HG03460 (cell line): ENCODE measurements around the gene P2RX2.
"Not testable (repeated sequence)": the region's sequence is repeated elsewhere in the genome, so short reads cannot be mapped to it uniquely, and the experiment has no call there.

Experiments
- ATAC-seq: cut with Tn5 transposase; IDR thresholded peaks from one replicate; pipeline ENCODE4 v1.9.1; 2021; ENCODE audit not compliant: unreplicated experiment

P2RX2 gene

DNA sequence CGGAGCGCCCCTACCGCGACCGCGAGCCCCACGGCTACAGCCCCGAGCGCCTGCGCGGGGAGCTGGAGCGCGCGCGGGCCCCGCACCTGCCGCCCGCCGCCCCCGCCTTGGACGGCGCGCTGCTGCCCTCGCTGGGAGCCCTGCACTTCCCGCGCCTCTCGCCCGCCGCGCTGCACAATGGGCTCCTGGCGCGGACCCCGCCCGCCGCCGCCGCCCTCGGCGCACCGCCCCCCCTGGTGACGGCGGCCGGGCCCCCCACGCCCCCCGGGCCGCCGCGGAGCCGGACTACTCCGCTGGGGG is 35.2 kb upstream of the P2RX2 start:
- no peak for ATAC-seq

DNA sequence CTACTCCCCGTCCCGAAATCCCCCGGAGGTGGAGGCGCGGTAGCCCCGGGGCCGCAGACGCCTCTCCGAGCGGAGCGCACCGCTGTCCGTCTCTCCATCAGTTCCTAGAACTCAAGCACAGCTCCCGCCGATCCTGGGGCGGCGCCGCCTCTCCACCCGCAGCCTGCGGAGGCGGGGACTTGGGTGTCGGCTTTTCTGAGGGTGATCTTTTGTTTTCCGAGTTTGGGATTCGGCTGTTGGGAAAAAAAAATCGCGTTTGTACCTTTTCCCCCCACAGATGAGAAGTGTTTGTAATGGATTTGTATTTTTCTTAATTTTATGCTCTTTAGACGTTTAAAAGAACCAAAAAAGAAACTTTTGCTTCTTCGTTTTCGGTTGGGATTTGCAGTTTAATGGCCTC is 34.8 kb upstream of the P2RX2 start:
- ATAC-seq = no peak

DNA sequence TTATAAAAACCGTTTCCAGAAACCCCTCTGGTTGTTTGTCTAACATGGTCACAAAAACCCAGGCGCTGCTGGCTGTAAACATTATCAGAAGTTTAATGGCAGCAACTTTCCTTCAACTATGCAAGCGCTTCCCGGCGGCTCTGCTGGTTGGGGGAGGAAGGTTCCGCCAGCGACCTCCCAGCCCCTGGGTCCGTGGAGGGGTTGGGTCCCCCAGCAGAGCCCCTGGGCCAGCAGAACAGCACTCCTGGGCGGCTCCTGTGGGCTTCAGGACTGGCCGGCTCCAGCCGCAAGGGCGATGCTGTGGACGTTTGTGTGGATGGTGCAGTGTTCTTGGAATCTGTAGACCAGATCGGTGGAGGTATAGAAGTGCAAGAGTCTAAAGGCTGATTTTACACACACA is 34.1 kb upstream of the P2RX2 start:
- no peak for ATAC-seq

DNA sequence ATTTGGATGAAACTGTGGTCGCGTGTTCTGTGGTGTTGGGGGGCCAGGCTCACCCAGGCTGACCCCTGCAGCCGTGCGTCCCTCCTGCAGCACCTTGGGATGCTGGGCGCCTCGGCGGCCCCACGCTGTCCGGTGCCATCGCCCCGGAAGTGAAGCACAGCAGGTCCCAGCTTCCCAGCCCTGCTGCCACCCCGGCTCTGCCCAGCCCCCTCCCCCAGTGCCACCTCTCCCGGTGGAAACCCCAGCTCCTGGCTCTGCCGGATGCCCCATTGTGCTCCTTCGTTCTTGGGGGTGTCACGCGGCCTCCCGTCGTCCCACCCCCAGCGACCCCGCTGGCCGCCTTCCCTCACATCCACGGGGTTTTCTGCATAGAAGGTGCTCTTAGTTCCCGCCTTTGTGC is 33.4 kb upstream of the P2RX2 start:
- ATAC-seq = no peak

DNA sequence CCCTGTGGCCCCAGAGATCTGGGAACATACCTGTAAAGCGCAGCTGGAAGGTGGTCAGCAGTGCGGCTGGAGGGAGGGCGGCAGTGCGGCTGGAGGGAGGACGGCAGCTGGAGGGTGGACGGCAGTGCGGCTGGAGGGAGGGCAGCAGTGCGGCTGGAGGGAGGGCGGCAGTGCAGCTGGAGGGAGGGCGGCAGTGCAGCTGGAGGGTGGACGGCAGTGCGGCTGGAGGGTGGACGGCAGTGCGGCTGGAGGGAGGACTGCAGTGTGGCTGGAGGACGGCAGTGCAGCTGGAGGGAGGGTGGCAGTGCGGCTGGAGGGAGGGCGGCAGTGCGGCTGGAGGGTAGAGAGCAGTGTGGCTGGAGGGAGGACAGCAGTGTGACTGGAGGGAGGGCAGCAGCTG is 31.6 kb upstream of the P2RX2 start:
- ATAC-seq = no peak

DNA sequence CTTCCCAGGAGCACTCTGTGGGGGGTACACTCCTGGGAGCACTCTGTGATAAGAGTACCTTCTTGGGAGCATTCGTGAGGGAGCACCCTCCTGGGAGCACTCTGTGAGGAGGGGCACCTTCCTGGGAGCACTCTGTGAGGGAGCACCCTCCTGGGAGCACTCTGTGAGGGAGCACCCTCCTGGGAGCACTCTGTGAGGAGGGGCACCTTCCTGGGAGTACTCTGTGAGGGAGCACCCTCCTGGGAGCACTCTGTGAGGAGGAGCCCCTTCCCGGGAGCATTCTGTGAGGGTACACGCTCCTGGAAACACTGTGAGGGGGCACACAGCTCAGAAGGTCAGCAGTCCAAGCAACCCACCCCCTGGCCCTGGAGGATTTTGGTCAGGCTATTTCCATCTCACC is 30.8 kb upstream of the P2RX2 start:
- no peak for ATAC-seq

DNA sequence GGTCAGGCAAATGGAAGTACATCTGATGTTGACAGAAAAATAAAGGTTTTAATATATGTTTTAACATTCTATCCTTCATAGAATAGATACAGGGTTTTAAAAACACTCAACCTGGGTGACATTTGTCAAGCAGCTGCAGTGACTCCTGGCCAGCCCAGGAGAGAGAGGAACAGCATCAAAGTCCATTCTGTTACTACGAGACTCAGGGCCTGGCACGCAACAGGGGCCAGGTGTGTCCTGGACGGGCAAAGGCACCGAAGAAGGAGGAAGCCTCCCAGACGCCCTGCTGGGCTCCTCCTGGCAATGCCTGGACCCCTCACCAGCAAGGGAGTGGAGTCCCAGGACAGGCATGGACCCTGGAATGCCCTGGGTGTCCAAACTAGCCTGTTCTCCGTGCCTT is 30.3 kb upstream of the P2RX2 start:
- ATAC-seq = no peak

DNA sequence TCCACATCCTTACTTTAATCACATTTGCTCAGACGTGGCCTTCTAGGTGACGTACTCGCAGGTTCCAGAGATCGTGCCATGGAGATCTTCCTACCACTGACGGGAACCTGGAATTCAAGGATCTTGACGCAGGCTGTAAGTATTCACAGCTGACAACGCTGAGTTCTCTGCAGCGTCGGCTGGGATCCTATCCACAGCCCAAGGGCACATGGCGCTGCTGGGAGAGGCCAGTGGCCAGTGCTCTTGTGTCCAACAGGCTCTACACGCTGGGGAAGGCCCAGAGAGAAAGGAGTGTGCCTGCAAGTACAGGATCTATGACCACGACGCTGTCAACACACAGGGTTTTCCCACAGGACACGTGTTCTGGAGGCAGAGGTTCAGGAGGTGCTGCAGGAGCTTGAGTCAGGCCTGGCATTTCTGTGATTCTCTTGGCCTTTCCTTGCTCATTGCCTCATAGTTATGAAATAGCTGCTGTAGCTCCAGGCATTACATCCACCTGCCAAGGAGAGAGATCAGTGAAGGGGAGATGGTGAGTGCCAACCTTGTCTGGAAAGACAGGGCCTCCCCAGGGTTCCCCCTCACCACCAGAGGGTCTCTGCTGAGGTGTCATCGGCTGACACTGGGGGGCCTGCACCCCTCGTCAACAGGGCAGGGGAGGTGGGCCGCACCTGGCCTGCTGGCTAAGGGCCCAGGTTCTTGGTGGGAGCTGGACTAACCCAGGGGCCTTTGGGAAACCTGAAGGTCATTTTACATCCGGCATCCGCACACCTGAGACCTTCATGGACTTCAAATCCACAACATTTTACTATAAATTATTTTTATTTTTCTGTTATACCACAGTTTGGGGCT is 29.5 kb upstream of the P2RX2 start:
- no peak for ATAC-seq

DNA sequence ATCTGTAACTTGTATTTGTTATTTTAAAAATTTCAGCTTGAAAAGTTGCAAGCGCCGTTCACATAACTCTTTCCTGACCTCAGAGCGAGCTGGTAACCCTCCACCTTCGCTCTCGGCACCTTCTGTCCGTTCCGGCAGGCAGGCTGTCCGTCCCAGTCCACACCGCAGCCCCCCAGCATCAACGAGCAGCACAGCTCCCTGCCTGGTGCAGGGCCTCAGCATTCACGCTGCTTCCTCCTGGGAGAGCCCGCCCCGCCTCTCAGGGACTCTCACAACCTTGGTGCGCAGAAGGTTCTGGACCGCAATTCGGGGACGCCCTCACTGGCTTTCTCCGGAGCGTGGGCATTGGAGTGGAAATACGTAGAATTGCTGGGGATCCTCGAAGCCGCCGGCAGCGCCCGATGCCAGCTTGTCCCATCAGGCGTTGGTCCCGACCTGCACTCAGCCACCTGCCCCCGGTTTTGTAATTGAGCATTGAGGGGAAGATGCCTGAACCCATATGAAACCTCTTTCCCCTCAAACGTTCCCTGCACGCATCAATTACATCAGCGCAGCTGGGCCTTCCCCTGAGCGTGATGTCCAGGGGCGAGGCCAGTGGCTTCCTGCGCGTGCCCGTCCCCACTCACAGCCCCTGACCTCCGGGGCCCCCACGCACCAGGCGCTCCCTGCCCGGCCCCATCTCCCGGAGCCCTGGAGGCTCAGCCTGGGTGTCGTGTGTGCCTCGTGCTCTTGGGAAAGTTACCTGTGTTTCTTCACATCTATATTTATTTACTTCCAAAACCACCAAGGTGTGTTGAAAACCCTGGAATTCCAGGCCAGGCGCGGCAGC is 27.3 kb upstream of the P2RX2 start:
- no peak for ATAC-seq

DNA sequence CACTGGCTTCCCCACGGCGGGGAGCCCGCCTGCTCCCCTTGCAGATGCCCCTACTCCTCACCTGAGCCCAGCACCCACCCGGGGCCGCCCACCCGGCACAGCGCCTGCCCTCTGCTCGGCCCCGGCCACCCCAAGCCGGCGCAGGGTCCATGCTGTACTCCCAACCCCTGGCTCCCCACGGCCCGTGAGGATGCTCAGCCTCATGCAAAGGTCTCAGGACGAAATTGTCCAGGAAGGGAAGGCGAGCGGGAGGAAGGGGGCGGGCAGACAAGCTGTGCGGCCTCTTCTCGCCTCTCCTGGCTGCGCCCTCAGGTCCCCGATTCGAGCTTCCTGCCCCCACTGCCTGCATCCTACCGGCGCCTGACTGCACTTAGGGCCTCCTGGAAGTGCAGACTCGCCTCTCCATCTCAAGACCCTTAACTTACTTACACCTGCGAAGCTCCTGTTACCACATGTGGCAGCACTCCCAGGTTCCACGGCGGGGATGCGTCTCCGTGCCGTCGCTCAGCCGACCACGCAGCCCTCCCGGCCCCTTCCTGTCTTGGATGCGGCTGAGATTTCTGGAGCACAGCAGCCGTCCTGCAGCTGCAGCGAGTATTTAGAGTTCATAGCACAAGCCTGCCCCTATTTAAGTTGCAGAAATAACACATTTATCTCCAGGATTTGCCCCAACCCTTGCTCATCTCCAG is 26.1 kb upstream of the P2RX2 start:
- ATAC-seq = no peak

DNA sequence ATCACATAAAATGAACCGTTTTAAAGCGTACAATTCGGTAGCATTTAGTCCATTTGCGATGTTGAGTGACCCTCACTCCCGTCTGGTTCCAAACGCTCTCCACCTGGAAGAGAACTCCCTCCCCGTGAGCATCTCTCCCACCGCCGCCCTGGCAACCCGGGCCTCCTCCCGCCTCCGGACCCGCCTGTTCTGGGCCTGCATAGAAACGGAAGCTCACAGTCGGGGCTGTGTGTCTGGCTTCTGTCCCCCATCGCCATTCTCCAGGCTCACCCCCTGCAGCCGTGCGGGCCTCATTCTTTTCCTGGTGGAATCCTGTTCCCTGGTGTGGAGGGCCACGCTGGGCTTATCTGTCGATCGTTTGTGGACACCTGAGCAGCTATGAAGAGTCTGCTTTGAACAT is 25.5 kb upstream of the P2RX2 start:
- ATAC-seq = no peak

DNA sequence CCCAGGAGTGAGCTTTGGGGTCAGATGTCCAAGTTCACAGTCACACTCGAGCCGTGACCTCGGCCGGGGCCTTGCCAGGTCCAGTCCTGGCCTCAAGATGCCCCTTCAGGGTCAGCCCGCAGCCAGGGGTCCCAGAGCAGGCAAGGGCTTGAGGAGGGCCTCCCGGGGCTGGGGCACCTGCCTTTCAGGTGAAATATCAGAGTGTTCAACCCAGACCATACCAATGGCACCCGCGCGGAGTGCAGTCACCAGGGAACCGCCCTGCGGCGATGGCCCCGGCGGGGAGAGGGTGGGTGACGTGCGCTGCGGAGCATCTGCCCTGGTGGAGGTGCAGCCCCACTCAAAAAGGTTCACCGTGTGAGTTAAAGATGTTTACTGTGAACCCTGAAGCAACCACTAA is 25.1 kb upstream of the P2RX2 start:
- no peak for ATAC-seq

DNA sequence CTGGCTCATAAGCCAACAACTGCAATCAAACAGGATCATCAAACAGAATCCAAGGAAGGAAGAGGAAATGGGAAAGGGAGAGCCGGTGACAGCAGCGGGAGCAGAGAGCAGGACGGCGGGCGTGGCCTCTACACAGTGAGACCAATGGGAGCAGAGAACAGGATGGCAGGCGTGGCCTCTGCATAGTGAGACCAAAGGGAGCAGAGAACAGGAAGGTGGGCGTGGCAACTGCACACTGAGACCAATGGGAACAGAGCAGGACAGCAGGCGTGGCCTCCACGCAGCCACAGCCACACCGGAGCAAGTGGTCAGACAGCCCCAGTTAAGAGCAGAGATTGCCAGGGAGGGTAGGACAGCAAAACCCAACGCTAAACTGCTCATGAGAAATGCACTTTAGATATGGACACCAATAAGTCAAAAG is 24.6 kb upstream of the P2RX2 start:
- no peak for ATAC-seq

DNA sequence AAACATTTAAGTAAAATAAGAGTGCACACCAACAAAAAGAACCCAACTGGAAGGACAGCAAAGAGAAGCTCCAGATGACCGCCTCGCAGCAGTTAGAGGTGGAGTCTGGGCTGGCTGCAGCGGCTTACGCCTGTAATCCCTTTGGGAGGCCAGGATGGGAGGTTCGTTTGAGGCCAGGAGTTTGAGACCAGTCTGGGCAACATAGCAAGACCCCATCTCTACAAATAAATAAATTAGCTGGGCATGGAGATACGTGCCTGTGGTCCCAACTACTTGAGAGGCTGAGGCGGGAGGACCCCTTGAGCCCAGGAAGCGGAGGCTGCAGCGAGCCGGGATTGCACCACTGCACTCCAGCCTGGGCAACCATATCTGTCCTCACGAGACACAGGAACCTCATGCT is 23.4 kb upstream of the P2RX2 start:
- no peak for ATAC-seq

DNA sequence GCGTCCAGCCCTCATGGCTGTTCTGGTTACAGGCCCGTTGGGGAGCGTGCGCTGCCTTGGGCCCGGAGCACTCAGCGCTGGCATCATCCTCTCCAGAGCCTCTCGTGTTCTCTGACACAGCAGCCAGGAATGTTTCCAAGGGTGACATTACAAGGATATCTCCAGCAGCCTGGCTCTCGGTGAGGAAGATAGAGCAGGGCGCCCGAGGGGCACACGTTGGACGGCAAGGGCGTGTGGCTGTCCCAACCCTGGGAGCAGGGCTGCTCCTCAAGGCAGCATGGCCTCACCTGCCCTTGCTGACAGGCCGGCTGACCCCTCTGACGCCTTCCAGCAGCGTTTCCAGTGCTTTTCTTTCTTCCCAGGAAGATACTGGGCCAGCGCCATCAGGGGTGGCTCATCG is 22.6 kb upstream of the P2RX2 start:
- no peak for ATAC-seq

DNA sequence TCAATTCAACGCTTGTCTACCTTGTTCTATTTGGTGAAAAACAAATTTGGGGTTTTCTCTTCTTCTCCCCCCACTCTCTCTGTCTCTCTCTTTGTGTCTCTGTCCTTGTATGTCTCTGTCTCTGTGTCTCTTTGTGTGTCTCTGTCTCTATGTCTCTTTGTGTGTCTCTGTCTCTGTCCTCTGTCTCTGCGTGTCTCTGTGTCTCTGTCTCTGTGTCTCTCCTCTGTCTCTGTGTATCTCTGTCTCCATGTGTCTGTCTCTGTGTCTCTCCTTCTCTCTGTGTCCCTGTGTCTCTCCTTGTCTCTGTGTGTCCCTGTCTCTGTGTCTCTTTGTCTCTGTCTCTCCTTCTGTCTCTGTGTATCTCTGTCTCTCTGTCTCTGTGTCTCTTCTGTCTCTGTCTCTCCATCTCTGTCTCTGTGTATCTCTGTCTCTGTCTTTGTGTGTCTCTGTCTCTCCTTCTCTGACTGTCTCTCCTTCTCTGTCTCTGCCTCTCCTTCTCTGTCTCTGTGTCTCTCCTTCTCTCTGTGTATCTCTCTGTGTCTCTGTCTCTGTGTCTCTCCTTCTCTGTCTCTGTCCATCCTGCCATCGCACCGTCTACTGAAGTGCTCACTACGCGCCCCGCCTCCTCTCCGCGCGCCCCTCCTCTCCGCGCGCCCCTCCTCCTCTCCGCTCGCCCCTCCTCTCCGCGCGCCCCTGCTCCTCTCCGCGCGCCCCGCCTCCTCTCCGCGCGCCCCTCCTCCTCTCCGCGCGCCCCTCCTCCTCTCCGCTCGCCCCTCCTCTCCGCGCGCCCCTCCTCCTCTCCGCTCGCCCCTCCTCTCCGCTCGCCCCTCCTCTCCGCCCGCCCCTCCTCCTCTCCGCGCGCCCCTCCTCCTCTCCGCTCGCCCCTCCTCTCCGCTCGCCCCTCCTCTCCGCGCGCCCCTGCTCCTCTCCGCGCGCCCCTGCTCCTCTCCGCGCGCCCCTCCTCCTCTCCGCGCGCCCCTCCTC is 21.0 kb upstream of the P2RX2 start:
- no peak for ATAC-seq

DNA sequence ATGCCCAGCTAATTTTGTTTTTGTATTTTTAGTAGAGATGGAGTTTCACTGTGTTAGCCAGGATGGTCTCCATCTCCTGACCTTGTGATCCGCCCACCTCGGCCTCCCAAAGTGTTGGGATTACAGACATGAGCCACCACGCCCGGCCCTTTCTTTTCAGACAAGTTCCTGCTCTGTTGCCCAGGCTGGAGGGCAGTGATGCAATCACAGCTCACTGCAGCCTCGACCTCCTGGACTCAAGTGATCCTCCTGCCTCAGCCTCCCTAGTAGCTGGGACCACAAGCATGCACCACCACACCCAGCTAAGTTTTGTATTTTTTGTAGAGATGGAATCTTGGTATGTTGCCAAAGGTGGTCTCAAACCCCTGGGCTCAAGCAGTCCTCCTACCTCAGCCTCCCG is 19.1 kb upstream of the P2RX2 start:
- not testable (repeated sequence) for ATAC-seq

DNA sequence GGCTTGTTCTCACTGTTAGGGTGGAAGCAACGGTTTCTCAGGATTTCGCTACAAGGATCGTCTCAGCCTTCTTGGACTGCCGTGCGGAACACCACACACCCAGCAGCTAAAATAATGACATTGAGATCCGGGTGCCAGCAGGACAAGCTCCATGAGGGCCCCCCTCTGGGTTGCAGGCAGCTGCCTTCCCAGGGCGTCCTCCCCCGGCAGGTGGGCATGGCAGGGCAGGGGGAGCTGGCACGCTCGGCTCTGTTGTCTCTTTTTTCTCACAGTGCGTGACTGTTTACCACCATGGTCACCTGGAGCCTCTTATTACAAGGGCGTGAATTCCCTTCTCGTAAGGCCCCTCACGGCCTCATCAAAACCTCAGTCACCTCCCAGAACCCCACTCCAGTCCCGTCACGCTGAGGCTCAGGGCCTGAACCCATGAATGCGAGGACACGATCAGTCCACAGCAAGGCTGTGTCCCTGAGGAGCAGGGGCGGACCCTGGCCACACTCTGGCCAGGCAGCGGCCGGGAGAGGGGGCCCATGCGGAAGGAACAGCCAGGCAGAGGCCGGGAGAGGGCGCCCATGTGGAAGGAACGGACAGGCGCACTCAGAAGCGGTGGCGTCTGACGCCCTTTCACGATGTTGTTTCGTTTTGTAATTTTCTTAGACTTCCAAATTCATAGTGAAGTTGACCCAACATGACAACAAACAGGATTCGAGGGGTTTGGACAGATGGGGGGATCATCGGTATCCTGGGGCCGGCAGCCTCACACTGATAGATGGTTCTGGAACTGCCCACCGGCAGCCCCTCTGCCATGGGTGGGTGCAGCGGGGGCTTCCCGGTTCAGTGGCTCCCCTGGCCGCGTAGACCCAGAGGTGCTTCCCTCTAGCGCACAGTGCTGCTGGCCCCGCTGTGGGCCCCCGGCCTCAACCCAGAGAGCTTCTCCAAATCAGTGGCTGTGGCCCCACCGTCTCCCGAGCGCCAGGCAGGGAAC is 18.2 kb upstream of the P2RX2 start:
- ATAC-seq = no peak

DNA sequence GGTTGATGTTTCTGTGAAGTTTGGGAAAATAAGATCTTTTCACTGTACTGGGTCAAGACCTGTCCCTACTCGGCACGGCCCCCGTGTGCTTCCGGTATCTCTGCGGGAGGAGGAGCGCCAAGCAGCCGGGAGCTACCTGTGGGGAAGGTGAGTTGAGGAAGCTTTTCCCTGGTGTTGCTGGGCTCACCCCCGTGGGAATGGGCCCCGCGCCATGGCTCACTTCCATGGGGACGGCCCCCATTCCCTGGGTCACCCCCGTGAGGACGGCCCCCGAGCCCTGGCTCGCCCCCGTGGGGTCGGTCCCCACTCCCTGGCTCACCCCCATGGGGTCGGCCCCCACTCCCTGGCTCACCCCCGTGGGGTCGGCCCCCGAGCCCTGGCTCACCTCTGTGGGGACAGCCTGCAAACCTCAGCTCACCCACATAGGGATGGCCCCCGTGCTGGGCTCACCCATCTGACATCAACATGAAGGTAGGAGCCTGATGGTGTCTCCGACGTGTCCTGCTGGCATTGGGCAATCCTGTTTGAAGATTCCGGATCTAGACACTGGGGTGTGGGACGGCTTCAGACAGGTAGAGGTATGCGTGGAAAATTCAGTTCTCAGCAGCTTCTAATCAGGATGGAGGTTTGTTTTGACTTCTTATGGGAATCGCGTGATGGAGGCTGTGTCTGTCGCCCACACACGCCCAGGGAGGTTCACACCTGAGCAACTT is 17.2 kb upstream of the P2RX2 start:
- ATAC-seq = no peak
